CD14-positive monocyte (primary cell): ENCODE data around the gene NUTM2B. TPM values are rescaled to one million over a fixed set of nuclear protein-coding genes. Genes with fewer than 3 reads are reported as not detected.
"Not testable (repeated sequence)": the region's sequence is repeated elsewhere in the genome, so short reads cannot be mapped to it uniquely, and the experiment has no call there.

Source experiments
- DNase-seq, 3 donors: peaks; one replicate each; pipeline ENCODE4 v3.0.0-alpha.2; 2011 to 2022
- H2AFZ ChIP-seq: 2 replicates; pipeline ENCODE4 v1.6.0; 2012; ENCODE audit warnings: mild to moderate bottlenecking, low read depth, low read length, inconsistent platforms; ENCODE audit not compliant: insufficient read depth, poor library complexity, severe bottlenecking
- H3K27ac ChIP-seq, 2 donors: 1 replicate in 1 of 2; 2 replicates in 1 of 2; pipeline ENCODE4 v1.5.1; 2012 to 2013; ENCODE audit warnings: low read length in 2 of 2, control low read depth in 1 of 2, inconsistent platforms in 1 of 2, low read depth in 1 of 2, mild to moderate bottlenecking in 1 of 2
- H3K27me3 ChIP-seq, 2 donors: one replicate each; pipeline versions ENCODE4 v1.6.0 to v1.6.1; 2011 to 2013; ENCODE audit warnings: low read length in 2 of 2; ENCODE audit not compliant: control insufficient read depth in 2 of 2, insufficient read depth in 2 of 2
- H3K36me3 ChIP-seq, 2 donors: replicated peaks in 1 of 2; 1 replicate in 1 of 2; 2 replicates in 1 of 2; pipeline versions ENCODE4 v1.5.1 to v1.6.1; 2012 to 2013; ENCODE audit warnings: low read length in 2 of 2, control low read depth in 1 of 2, inconsistent platforms in 1 of 2, mild to moderate bottlenecking in 1 of 2; ENCODE audit not compliant: insufficient read depth in 2 of 2, control insufficient read depth in 1 of 2
- H3K4me1 ChIP-seq, 2 donors: 1 replicate in 1 of 2; 2 replicates in 1 of 2; pipeline versions ENCODE4 v1.5.1 to v1.6.1; 2012 to 2013; ENCODE audit warnings: low read length in 2 of 2, control low read depth in 1 of 2, inconsistent platforms in 1 of 2, mild to moderate bottlenecking in 1 of 2, moderate library complexity in 1 of 2; ENCODE audit not compliant: insufficient read depth in 2 of 2, control insufficient read depth in 1 of 2
- H3K4me2 ChIP-seq: replicated peaks from 2 replicates; pipeline ENCODE3; 2012; ENCODE audit warnings: low read length, moderate library complexity, mild to moderate bottlenecking; ENCODE audit not compliant: poor library complexity, severe bottlenecking; ENCODE audit errors: extremely low read depth
- H3K4me3 ChIP-seq, 3 experiments: fragments of 200-600 bp in 1 of 3; sonication (generic) in 1 of 3; replicated peaks in 1 of 3; 1 replicate in 2 of 3; 2 replicates in 1 of 3; pipeline ENCODE4 v1.5.1; 2011 to 2013; ENCODE audit warnings: low read length in 3 of 3, mild to moderate bottlenecking in 3 of 3, control low read depth in 2 of 3, low read depth in 2 of 3, inconsistent platforms in 1 of 3, moderate library complexity in 1 of 3
- H3K79me2 ChIP-seq: 2 replicates; pipeline ENCODE4 v1.6.0; 2012; ENCODE audit warnings: mild to moderate bottlenecking, control low read depth, inconsistent platforms, low read length, moderate library complexity; ENCODE audit not compliant: insufficient read depth
- H3K9ac ChIP-seq: 2 replicates; pipeline ENCODE4 v1.6.0; 2017; ENCODE audit warnings: low read length, mild to moderate bottlenecking; ENCODE audit not compliant: insufficient read depth, poor library complexity, severe bottlenecking
- H3K9me3 ChIP-seq, 2 donors: replicated peaks in 1 of 2; 1 replicate in 1 of 2; 2 replicates in 1 of 2; pipeline versions ENCODE4 v1.5.1 to v1.6.1; 2012 to 2013; ENCODE audit warnings: low read length in 2 of 2, control low read depth in 1 of 2; ENCODE audit not compliant: control insufficient read depth in 1 of 2, insufficient read depth in 1 of 2
- H4K20me1 ChIP-seq: 2 replicates; pipeline ENCODE4 v1.6.0; 2012; ENCODE audit warnings: mild to moderate bottlenecking, low read length, control low read depth, moderate library complexity; ENCODE audit not compliant: insufficient read depth
- H3K27ac Mint-ChIP-seq, 7 donors: one replicate each; pipeline ENCODE4 v1.8.0; 2020; ENCODE audit warnings: mild to moderate bottlenecking in 7 of 7, mixed read lengths in 7 of 7, moderate library complexity in 6 of 7, inconsistent platforms in 2 of 7
- H3K27me3 Mint-ChIP-seq, 3 donors: one replicate each; pipeline ENCODE4 v1.8.0; 2021 to 2022; ENCODE audit warnings: low read depth in 3 of 3, mild to moderate bottlenecking in 3 of 3, mixed read lengths in 3 of 3, moderate library complexity in 3 of 3, inconsistent platforms in 1 of 3
- H3K36me3 Mint-ChIP-seq, 2 donors: one replicate each; pipeline ENCODE4 v1.8.0; 2020; ENCODE audit warnings: mixed read lengths in 2 of 2, inconsistent platforms in 1 of 2, mild to moderate bottlenecking in 1 of 2
- H3K4me1 Mint-ChIP-seq: one replicate; pipeline ENCODE4 v1.8.0; 2020; ENCODE audit warnings: mild to moderate bottlenecking, mixed read lengths
- H3K4me3 Mint-ChIP-seq, 2 donors: one replicate each; pipeline ENCODE4 v1.8.0; 2020; ENCODE audit warnings: mild to moderate bottlenecking in 2 of 2, mixed read lengths in 2 of 2, moderate library complexity in 1 of 2
- H3K9me3 Mint-ChIP-seq, 7 donors: one replicate each; pipeline ENCODE4 v1.8.0; 2020 to 2022; ENCODE audit warnings: mixed read lengths in 7 of 7, mild to moderate bottlenecking in 6 of 7, moderate library complexity in 6 of 7, inconsistent platforms in 2 of 7
- WGBS: methylation state at CpG from one replicate; pipeline ENCODE4 v1.1.5; 2013; ENCODE audit warnings: missing lambda C conversion rate; ENCODE audit not compliant: insufficient coverage; 5-methylcytosine and 5-hydroxymethylcytosine counted together
- intact Hi-C, 2 donors: fragments of 100-400 bp; cut with micrococcal nuclease; formaldehyde crosslinking; loops; one replicate each; pipeline versions ENCODE4 v1.15.0 to v1.15.1; 2023
- polyA plus RNA-seq, 3 donors: library from polyadenylated mRNA; depleted of rRNA in 1 of 3; unstranded in 2 of 3; stranded (reverse) in 1 of 3; fragments of 300-500 nt in 2 of 3; fragments of >200 nt in 1 of 3; fragmentation: Illumina TruSeq in 2 of 3; gene quantifications; 1 replicate in 2 of 3; 2 replicates in 1 of 3; pipeline ENCODE4 v1.2.3, GENCODE V29; 2012 to 2021

Gene NUTM2B
- polyA plus RNA-seq, 3 donors = 0.53 TPM; not detected in 2

GRCh38 chr10:79697141-79697540, 5.9 kb upstream of the NUTM2B start:
- H3K36me3 Mint-ChIP-seq, H3K79me2 ChIP-seq, H3K27ac ChIP-seq, H3K9me3 Mint-ChIP-seq, H3K4me2 ChIP-seq, H4K20me1 ChIP-seq, DNase-seq, H2AFZ ChIP-seq, H3K4me1 ChIP-seq, H3K27me3 Mint-ChIP-seq, H3K4me1 Mint-ChIP-seq, H3K36me3 ChIP-seq, H3K27ac Mint-ChIP-seq, H3K4me3 Mint-ChIP-seq, H3K4me3 ChIP-seq, H3K9ac ChIP-seq, H3K27me3 ChIP-seq, intact Hi-C loops, H3K9me3 ChIP-seq: not testable (repeated sequence)
- WGBS = no CpG with 5 or more reads among the region's 5 CpGs

DNA sequence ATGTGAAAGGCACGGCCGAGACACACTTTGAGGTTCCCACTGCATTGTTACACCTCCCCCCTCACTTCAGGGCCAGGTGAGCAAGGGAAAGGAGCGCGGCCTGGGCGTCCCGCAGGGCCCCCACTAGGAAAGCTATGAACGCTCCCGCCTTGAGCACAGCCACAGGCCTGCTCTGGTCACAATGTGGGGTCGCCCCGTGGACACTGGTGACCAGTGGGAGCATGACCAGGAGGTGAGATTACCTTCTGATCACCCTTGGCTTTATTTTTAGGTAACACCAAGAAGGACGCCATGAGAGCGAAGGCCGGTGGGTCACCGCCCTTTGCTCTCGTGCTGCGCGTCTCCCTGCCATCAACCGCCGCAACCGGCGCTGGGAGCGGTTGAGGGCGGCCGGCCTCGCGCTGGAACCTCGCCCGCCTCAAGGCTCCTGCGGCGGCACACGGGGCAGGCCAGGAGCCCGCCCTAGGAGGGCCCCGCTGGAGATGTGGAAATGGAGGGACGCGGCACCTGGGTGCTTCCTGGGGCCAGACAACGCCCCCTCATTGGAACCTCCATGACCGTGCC, 2.6 kb upstream of the NUTM2B start:
- H3K4me3 ChIP-seq, H3K4me1 Mint-ChIP-seq, H3K4me3 Mint-ChIP-seq, H3K27ac Mint-ChIP-seq, H3K27ac ChIP-seq, H3K27me3 Mint-ChIP-seq, H3K4me1 ChIP-seq, H3K36me3 ChIP-seq, H3K27me3 ChIP-seq, H3K9me3 ChIP-seq, H3K9ac ChIP-seq, intact Hi-C loops, H3K4me2 ChIP-seq, H3K79me2 ChIP-seq, DNase-seq, H3K36me3 Mint-ChIP-seq, H2AFZ ChIP-seq, H4K20me1 ChIP-seq, H3K9me3 Mint-ChIP-seq: not testable (repeated sequence)
- WGBS = 100% methylated on average over 9 of the region's 37 CpGs

- H3K4me2 ChIP-seq, intact Hi-C loops, H3K27me3 ChIP-seq, H3K36me3 Mint-ChIP-seq, H3K27ac ChIP-seq, H3K4me3 ChIP-seq, H3K79me2 ChIP-seq, DNase-seq, H3K4me1 ChIP-seq, H3K9me3 ChIP-seq, H3K27ac Mint-ChIP-seq, H3K9ac ChIP-seq, H2AFZ ChIP-seq, H3K36me3 ChIP-seq, H3K4me3 Mint-ChIP-seq, H3K4me1 Mint-ChIP-seq, H3K9me3 Mint-ChIP-seq, H3K27me3 Mint-ChIP-seq, H4K20me1 ChIP-seq: not testable (repeated sequence)
- no CpG with 5 or more reads among the region's 8 CpGs for WGBS
These were observed 4.0 kb downstream of the NUTM2B start for GRCh38 chr10:79707017-79707416.

DNA sequence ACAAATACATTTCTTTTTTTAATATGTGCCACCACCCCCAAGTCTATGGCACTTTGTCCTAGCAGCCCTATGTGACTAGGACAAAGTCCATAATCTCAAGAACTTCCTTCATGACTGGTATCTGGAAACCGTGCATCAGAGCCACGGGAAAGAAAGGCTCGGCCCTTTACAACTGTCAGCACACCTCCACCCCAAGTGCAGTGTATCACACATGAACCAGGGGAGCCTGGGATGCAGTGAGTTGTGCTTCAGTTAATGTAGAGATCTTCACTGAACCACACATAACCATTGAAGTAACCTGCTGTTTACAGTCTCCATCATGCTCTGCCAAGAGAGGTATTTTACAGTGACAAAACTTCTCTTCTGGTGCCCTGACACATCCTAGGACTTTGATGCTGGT, 11.9 kb downstream of the NUTM2B start:
- H3K27me3 Mint-ChIP-seq, H3K9me3 Mint-ChIP-seq, H2AFZ ChIP-seq, H3K4me3 ChIP-seq, H3K4me1 ChIP-seq, H3K4me3 Mint-ChIP-seq, H3K36me3 ChIP-seq, H3K4me1 Mint-ChIP-seq, H3K79me2 ChIP-seq, DNase-seq, H3K27ac ChIP-seq, H3K36me3 Mint-ChIP-seq, H3K9ac ChIP-seq, H3K27me3 ChIP-seq, H3K27ac Mint-ChIP-seq, H4K20me1 ChIP-seq, H3K4me2 ChIP-seq, intact Hi-C loops, H3K9me3 ChIP-seq: not testable (repeated sequence)
- no CpG with 5 or more reads among the region's 3 CpGs for WGBS
